Renal pelvis (tissue), 4 donors: Measurements from ENCODE around the gene SLC29A4. TPM values are rescaled to one million over a fixed set of nuclear protein-coding genes. Genes with fewer than 3 reads are reported as not detected.
"Not testable (repeated sequence)": the region's sequence is repeated elsewhere in the genome, so short reads cannot be mapped to it uniquely, and the experiment has no call there.

ENCODE experiments used
- DNase-seq: peaks from one replicate; pipeline ENCODE4 v3.0.0-alpha.2; 2013
- polyA plus RNA-seq, 3 donors: library from polyadenylated mRNA; unstranded; fragments of 120-200 nt; gene quantifications; one replicate each; pipeline ENCODE4 v1.2.1, GENCODE V29; 2013; ENCODE audit not compliant: insufficient read length in 3 of 3

The SLC29A4 gene
- polyA plus RNA-seq, 3 donors = 26.3 to 33.8 (median 27.2) TPM

- no peak for DNase-seq
These were observed 37.6 kb downstream of the SLC29A4 start for GRCh38 chr7:5320391-5320790.

- no peak for DNase-seq
These were observed 38.2 kb downstream of the SLC29A4 start for GRCh38 chr7:5320802-5321396.

GRCh38 chr7:5322621-5323410 is 40.1 kb downstream of the SLC29A4 start:
- DNase-seq = no peak

- not testable (repeated sequence) for DNase-seq
These were observed 41.3 kb downstream of the SLC29A4 start for GRCh38 chr7:5323800-5324781.

GRCh38 chr7:5324961-5325360 is 42.2 kb downstream of the SLC29A4 start:
- no peak for DNase-seq

GRCh38 chr7:5330288-5330687 is 47.5 kb downstream of the SLC29A4 start:
- no peak for DNase-seq

GRCh38 chr7:5332579-5332978 is 49.8 kb downstream of the SLC29A4 start:
- DNase-seq = no peak

GRCh38 chr7:5333121-5334045 is 50.6 kb downstream of the SLC29A4 start:
- DNase-seq = no peak

GRCh38 chr7:5334671-5335070 is 51.9 kb downstream of the SLC29A4 start:
- DNase-seq = no peak

- no peak for DNase-seq
These were observed 54.3 kb downstream of the SLC29A4 start for GRCh38 chr7:5337047-5337446.

- DNase-seq = no peak
These were observed 57.2 kb downstream of the SLC29A4 start for GRCh38 chr7:5339955-5340354.

GRCh38 chr7:5342631-5343030 is 59.9 kb downstream of the SLC29A4 start:
- no peak for DNase-seq

GRCh38 chr7:5343884-5344283 is 61.1 kb downstream of the SLC29A4 start:
- DNase-seq = no peak

- DNase-seq = no peak
These were observed 61.6 kb downstream of the SLC29A4 start for GRCh38 chr7:5344342-5344741.

GRCh38 chr7:5345171-5345570 is 62.4 kb downstream of the SLC29A4 start:
- DNase-seq = no peak

- no peak for DNase-seq
These were observed 62.9 kb downstream of the SLC29A4 start for GRCh38 chr7:5345671-5346070.

GRCh38 chr7:5348134-5349004 is 65.6 kb downstream of the SLC29A4 start:
- no peak for DNase-seq

- DNase-seq = no peak
These were observed 66.2 kb downstream of the SLC29A4 start for GRCh38 chr7:5349005-5349380.

GRCh38 chr7:5349437-5350173 is 66.9 kb downstream of the SLC29A4 start:
- peak; percentile 20 for DNase-seq

- DNase-seq = no peak
These were observed 67.4 kb downstream of the SLC29A4 start for GRCh38 chr7:5350174-5350463.
